GM23248 (cell line): ENCODE measurements around the gene TTC23. TPM values are rescaled to one million over a fixed set of nuclear protein-coding genes. Genes with fewer than 3 reads are reported as not detected.

Experiments
- DNase-seq: peaks from one replicate; pipeline ENCODE4 v3.0.0-alpha.2; 2015
- H2AFZ ChIP-seq: fragments of 200-600 bp; sonication (generic); 2 replicates; pipeline ENCODE4 v1.6.1; 2016; ENCODE audit warnings: antibody characterized with exemption
- H3F3A ChIP-seq: fragments of 200-600 bp; sonication (generic); 2 replicates; pipeline ENCODE4 v1.6.1; 2016; ENCODE audit warnings: mild to moderate bottlenecking, antibody characterized with exemption, mixed run types; ENCODE audit not compliant: insufficient read depth
- H3K27ac ChIP-seq: fragments of 200-600 bp; sonication (generic); 2 replicates; pipeline ENCODE4 v1.5.1; 2016; ENCODE audit warnings: mild to moderate bottlenecking
- H3K27me3 ChIP-seq: fragments of 200-600 bp; sonication (generic); replicated peaks from 2 replicates; pipeline ENCODE4 v1.6.1; 2016; ENCODE audit warnings: mild to moderate bottlenecking; ENCODE audit not compliant: insufficient read depth
- H3K36me3 ChIP-seq: fragments of 200-600 bp; sonication (generic); 2 replicates; pipeline ENCODE4 v1.6.1; 2016; ENCODE audit warnings: low read depth, mild to moderate bottlenecking
- H3K4me1 ChIP-seq: fragments of 200-600 bp; sonication (generic); 2 replicates; pipeline ENCODE4 v1.6.1; 2016; ENCODE audit warnings: mild to moderate bottlenecking; ENCODE audit not compliant: insufficient read depth
- H3K4me2 ChIP-seq: fragments of 200-600 bp; sonication (generic); one replicate; pipeline ENCODE4 v1.6.1; 2016; ENCODE audit warnings: mild to moderate bottlenecking; ENCODE audit not compliant: unreplicated experiment
- H3K4me3 ChIP-seq: fragments of 200-600 bp; sonication (generic); 2 replicates; pipeline ENCODE4 v1.5.1; 2016; ENCODE audit warnings: mild to moderate bottlenecking
- H3K79me2 ChIP-seq: fragments of 200-600 bp; sonication (generic); 2 replicates; pipeline ENCODE4 v1.6.1; 2016; ENCODE audit warnings: mild to moderate bottlenecking; ENCODE audit not compliant: insufficient read depth
- H3K9ac ChIP-seq: fragments of 200-600 bp; sonication (generic); 2 replicates; pipeline ENCODE4 v1.6.1; 2016; ENCODE audit warnings: mild to moderate bottlenecking
- H3K9me2 ChIP-seq: fragments of 200-600 bp; sonication (generic); 2 replicates; pipeline ENCODE4 v1.6.1; 2016; ENCODE audit warnings: mixed run types, mild to moderate bottlenecking, moderate library complexity; ENCODE audit not compliant: insufficient read depth
- H3K9me3 ChIP-seq: fragments of 200-600 bp; sonication (generic); one replicate; pipeline ENCODE4 v1.6.1; 2017; ENCODE audit warnings: low read depth
- H4K20me1 ChIP-seq: fragments of 200-600 bp; sonication (generic); 2 replicates; pipeline ENCODE4 v1.6.0; 2016; ENCODE audit not compliant: insufficient read depth
- EZH2 ChIP-seq: fragments of 200-600 bp; sonication (generic); IDR thresholded peaks from 2 replicates; pipeline ENCODE4 v1.6.1; 2018; ENCODE audit warnings: antibody characterized with exemption, mild to moderate bottlenecking; ENCODE audit not compliant: insufficient read depth, poor library complexity, severe bottlenecking
- EZH2phosphoT487 ChIP-seq: fragments of 200-600 bp; sonication (generic); IDR thresholded peaks from 2 replicates; pipeline ENCODE4 v1.6.1; 2018; ENCODE audit warnings: antibody characterized with exemption, moderate library complexity, mild to moderate bottlenecking, low read depth; ENCODE audit not compliant: insufficient read depth
- WGBS, 2 experiments: methylation state at CpG; one replicate each; pipeline ENCODE4 v1.1.6; 2015 to 2017; ENCODE audit warnings: low lambda C conversion rate in 2 of 2, low coverage in 1 of 2; ENCODE audit errors: missing lambda C conversion rate in 2 of 2; 5-methylcytosine and 5-hydroxymethylcytosine counted together
- in situ Hi-C: fragments of 300-500 bp; cut with MboI; formaldehyde crosslinking; loops from 2 replicates; pipeline ENCODE4 v1.15.0; 2020
- polyA plus RNA-seq: library from polyadenylated mRNA; unstranded; fragments of >200 nt; fragmentation: Nextera tagmentation; extraction: Ambion mirVana; gene quantifications from 2 replicates; pipeline ENCODE4 v1.2.1, GENCODE V29; 2016
- total RNA-seq: library from RNA; depleted of rRNA; stranded (reverse); fragments of >200 nt; shearing (Covaris generic); gene quantifications from 2 replicates; pipeline ENCODE4 v1.2.3, GENCODE V29; 2014

TTC23 gene
- total and polyA plus RNA-seq, 2 experiments from 2014 or later: 10.8 to 18.6 TPM

DNA sequence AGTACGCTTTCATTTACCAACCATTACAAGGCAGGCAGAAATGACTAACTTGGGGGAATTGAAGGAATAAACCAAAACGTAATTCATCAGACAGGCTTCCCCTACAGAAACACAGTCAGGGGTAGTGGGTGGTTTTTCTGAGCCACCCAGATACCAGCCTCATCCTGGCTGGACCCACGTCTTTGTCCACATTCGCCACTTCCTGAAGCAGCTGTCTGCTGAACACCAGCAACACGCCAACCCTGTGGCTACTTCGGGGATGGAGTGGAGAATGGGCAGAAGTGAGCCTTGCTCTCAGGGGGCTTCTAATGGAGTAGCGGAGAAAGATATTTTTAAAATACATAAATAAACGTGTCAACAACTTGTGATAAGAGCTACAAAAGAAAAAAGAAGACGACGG, 104.4 kb downstream of the TTC23 start:
- Histone ChIP-seq H3K9ac (no peak overlapping the region), H2AFZ (no peak overlapping the region), H3F3A (peaks cover 14% of the 10 kb centered on the region; the same call in 1 of the 2 replicates), H3K4me2 (no peak overlapping the region), H3K9me3 (no peaks in the 10 kb centered on the region), H3K36me3 (no peaks in the 10 kb centered on the region), H3K27me3 (no peaks in the 10 kb centered on the region), H3K4me3 (no peak overlapping the region), H3K4me1 (peaks cover 13% of the 10 kb centered on the region), H3K9me2 (no peaks in the 10 kb centered on the region), H3K79me2 (no peaks in the 10 kb centered on the region), H3K27ac (no peak overlapping the region), H4K20me1 (no peaks in the 10 kb centered on the region)
- TF ChIP-seq EZH2phosphoT487 (no peak), EZH2 (no peak)
- in situ Hi-C loops: no loop called here
- DNase-seq: no peak
- WGBS, 2 experiments: 87 to 89% methylated on average over 10 of the region's 10 CpGs

DNA sequence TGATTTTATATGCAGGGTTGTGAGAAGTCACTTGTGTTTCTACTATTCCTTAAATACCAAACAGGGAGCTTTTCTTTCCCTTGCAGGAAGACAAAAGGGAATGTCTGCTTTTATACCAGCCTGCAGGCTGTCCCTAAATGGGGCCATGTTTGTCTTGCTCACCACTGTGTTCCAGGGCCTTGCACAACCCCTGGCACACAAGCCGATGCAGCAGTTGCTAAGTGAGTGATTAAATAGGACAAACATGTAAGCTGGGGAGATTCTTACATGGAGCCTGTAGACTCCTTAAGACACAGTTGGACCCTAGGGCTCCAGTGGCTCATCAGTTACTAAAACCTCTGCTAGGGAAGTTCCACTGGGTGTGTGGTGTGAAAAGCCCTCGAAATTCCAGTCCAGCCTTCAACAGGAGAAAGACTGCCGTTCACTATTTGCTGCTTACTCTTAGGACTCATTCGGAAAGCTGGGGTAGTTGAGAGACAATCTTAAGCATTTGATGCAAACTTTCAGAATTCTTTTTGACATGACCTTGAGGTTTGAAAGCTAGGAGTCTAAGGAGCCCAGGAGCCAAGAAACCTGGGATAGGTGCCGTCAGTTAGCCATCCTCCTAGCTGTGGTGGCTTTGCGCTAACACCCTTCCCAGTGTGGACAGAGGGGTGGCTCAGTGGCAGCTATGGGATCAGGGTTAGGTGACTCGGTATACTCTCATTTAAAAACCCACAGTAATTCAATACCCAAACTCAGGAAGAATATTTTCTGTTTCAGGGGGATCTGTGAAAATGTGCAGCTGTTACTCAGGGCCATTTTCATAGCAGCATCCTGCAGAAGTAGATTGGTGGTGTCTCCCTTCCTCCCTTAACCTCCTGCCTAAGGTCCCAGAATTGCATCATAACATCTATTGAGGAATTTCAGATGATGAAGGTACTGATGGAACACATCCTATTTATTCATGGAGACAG, 105.4 kb downstream of the TTC23 start:
- H3K4me1 ChIP-seq: peaks cover 13% of the 10 kb centered on the region
- H3K9ac ChIP-seq: peak overlapping the region; percentile 46
- H3K27ac ChIP-seq: peak overlapping the region; percentile 70
- H3F3A ChIP-seq: peaks cover 14% of the 10 kb centered on the region; the same call in 1 of the 2 replicates
- no peak overlapping the region for H3K4me2 ChIP-seq
- H3K9me3 ChIP-seq: no peaks in the 10 kb centered on the region
- no peaks in the 10 kb centered on the region for H3K79me2 ChIP-seq
- DNase-seq: peak; percentile 87
- no peaks in the 10 kb centered on the region for H3K36me3 ChIP-seq
- 62 to 63% methylated on average over 7 of the region's 7 CpGs for WGBS, 2 experiments
- no peaks in the 10 kb centered on the region for H3K27me3 ChIP-seq
- H4K20me1 ChIP-seq: no peaks in the 10 kb centered on the region
- H2AFZ ChIP-seq: no peak overlapping the region
- no peaks in the 10 kb centered on the region for H3K9me2 ChIP-seq
- H3K4me3 ChIP-seq: no peak overlapping the region
- no peak for TF ChIP-seq EZH2
- no peak for TF ChIP-seq EZH2phosphoT487
- in situ Hi-C loops: no loop called here

DNA sequence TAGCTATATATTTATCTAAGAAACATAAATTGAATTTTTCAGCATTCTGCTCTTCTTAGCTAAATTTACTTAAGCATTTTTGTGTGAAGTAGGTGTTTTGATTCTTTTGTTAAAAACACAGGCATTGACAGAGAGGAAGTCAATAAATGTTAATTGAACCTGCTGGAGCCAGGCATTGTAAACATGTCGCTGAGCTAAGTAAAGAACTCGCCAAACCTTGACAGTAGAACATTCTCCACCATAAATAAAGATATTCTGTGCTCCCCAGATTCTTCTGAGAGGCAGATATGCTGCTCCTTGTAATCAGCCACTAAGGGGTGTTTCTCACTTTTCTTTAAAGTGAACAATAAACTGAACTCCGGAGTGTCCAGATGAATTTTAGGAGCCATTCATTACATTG, 106.1 kb downstream of the TTC23 start:
- 97 to 98% methylated on average over 3 of the region's 3 CpGs for whole genome bisulfite sequencing, 2 experiments
- H3K9ac ChIP-seq: no peak overlapping the region
- no peak overlapping the region for H3K4me3 ChIP-seq
- no peaks in the 10 kb centered on the region for H3K79me2 ChIP-seq
- no peaks in the 10 kb centered on the region for H3K9me2 ChIP-seq
- H3K4me2 ChIP-seq: no peak overlapping the region
- no peaks in the 10 kb centered on the region for H3K36me3 ChIP-seq
- in situ Hi-C loops: no loop called here
- H4K20me1 ChIP-seq: no peaks in the 10 kb centered on the region
- no peak for DNase-seq
- peaks cover 14% of the 10 kb centered on the region; the same call in 1 of the 2 replicates for H3F3A ChIP-seq
- peak overlapping the region; percentile 70 for H3K27ac ChIP-seq
- TF ChIP-seq EZH2phosphoT487 (no peak), EZH2 (no peak)
- peaks cover 13% of the 10 kb centered on the region for H3K4me1 ChIP-seq
- no peak overlapping the region for H2AFZ ChIP-seq
- H3K27me3 ChIP-seq: no peaks in the 10 kb centered on the region
- H3K9me3 ChIP-seq: no peaks in the 10 kb centered on the region

DNA sequence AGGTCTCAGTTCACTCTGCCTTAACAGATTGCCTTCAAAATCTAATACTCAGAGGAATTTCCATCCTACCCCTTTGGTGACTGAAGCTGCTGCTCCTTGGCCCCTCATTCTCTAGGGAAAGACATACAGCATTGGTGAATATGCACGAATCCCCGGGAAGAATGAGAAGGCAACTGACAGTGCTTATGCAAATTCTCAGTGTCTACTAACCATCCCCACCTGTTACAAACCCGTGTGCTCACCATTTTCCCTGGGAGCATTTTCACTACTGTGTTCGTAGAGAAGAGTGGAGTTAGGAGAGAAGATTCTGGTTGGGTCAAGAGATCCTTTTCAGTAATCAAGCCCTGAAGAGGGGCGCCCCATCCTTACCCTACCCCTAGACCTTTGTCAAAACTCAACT, 106.8 kb downstream of the TTC23 start:
- Histone ChIP-seq H3K9ac (no peak overlapping the region), H3K4me3 (no peak overlapping the region), H3K36me3 (no peaks in the 10 kb centered on the region), H3K27me3 (no peaks in the 10 kb centered on the region), H3K9me2 (no peaks in the 10 kb centered on the region), H2AFZ (no peak overlapping the region), H3F3A (peaks cover 14% of the 10 kb centered on the region; the same call in 1 of the 2 replicates), H3K79me2 (no peaks in the 10 kb centered on the region), H3K4me2 (no peak overlapping the region), H4K20me1 (no peaks in the 10 kb centered on the region), H3K27ac (no peak overlapping the region), H3K9me3 (no peaks in the 10 kb centered on the region), H3K4me1 (peaks cover 13% of the 10 kb centered on the region)
- no peak for DNase-seq
- 83 to 91% methylated on average over 5 of the region's 5 CpGs for WGBS, 2 experiments
- in situ Hi-C loops: no loop called here
- TF ChIP-seq EZH2 (no peak), EZH2phosphoT487 (no peak)
